ENCODE data around the gene ALS2CL.

DNA sequence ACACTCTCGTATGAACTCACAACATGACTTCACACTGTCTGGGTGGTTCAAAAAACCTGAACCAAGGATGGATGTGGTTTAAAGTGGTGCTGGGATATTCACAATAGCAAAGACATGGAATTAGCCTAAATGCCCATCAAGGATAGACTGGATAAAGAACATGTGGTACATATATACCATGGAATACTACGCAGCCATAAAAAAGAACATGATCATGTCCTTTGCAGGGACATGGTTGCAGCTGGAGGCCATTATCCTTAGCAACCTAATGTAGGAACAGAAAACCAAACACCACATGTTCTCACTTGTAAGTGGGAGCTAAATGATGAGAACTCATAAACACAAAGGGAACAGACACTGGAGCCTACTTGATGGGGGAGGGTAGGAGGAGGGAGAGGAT lies 27.5 kb upstream of the ALS2CL start:
- TF ChIP-seq, protein P1, sequence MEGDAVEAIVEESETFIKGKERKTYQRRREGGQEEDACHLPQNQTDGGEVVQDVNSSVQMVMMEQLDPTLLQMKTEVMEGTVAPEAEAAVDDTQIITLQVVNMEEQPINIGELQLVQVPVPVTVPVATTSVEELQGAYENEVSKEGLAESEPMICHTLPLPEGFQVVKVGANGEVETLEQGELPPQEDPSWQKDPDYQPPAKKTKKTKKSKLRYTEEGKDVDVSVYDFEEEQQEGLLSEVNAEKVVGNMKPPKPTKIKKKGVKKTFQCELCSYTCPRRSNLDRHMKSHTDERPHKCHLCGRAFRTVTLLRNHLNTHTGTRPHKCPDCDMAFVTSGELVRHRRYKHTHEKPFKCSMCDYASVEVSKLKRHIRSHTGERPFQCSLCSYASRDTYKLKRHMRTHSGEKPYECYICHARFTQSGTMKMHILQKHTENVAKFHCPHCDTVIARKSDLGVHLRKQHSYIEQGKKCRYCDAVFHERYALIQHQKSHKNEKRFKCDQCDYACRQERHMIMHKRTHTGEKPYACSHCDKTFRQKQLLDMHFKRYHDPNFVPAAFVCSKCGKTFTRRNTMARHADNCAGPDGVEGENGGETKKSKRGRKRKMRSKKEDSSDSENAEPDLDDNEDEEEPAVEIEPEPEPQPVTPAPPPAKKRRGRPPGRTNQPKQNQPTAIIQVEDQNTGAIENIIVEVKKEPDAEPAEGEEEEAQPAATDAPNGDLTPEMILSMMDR (conservative IDR thresholded peaks at IDR 0.05), result no peak
- TF ChIP-seq EZH2 (IDR thresholded peaks at IDR 0.05; ENCODE audit: low read depth), result no peak

Data from PC-9 (cell line).